Measurements from ENCODE around the gene GUCY2F. TPM values are rescaled to one million over a fixed set of nuclear protein-coding genes. Genes with fewer than 3 reads are reported as not detected.

The GUCY2F gene
- total RNA-seq, 1 donor from 2014 or later: not detected

GRCh38 chrX:109350551-109350950, 131.3 kb downstream of the GUCY2F start:
- peaks cover 2% of the 10 kb centered on the region for H3K27me3 Mint-ChIP-seq (ENCODE audit: unreplicated experiment)
- TF ChIP-seq CTCF (IDR thresholded peaks at IDR 0.05; ENCODE audit: partially characterized antibody, unreplicated experiment): no peak
- H3K4me3 Mint-ChIP-seq (ENCODE audit: unreplicated experiment): no peak overlapping the region
- no peak overlapping the region for H3K27ac Mint-ChIP-seq (ENCODE audit: unreplicated experiment)
- peaks cover 1% of the 10 kb centered on the region for H3K9me3 Mint-ChIP-seq (ENCODE audit: unreplicated experiment)
- no peak for DNase-seq
- H3K4me1 Mint-ChIP-seq (ENCODE audit: low read depth, unreplicated experiment): no peaks in the 10 kb centered on the region
- no peaks in the 10 kb centered on the region for H3K36me3 Mint-ChIP-seq (ENCODE audit: unreplicated experiment)

GRCh38 chrX:109350051-109350450, 131.8 kb downstream of the GUCY2F start:
- no peak for TF ChIP-seq CTCF (IDR thresholded peaks at IDR 0.05; ENCODE audit: partially characterized antibody, unreplicated experiment)
- Mint-ChIP-seq H3K27me3 (ENCODE audit: unreplicated experiment) (peaks cover 2% of the 10 kb centered on the region), H3K36me3 (ENCODE audit: unreplicated experiment) (no peaks in the 10 kb centered on the region), H3K27ac (ENCODE audit: unreplicated experiment) (no peak overlapping the region), H3K4me3 (ENCODE audit: unreplicated experiment) (no peak overlapping the region), H3K9me3 (ENCODE audit: unreplicated experiment) (peaks cover 1% of the 10 kb centered on the region), H3K4me1 (ENCODE audit: low read depth, unreplicated experiment) (no peaks in the 10 kb centered on the region)
- DNase-seq: no peak

GRCh38 chrX:109347632-109348031, 134.3 kb downstream of the GUCY2F start:
- H3K4me1 Mint-ChIP-seq (ENCODE audit: low read depth, unreplicated experiment): no peaks in the 10 kb centered on the region
- no peak for TF ChIP-seq CTCF (IDR thresholded peaks at IDR 0.05; ENCODE audit: partially characterized antibody, unreplicated experiment)
- peaks cover 2% of the 10 kb centered on the region for H3K27me3 Mint-ChIP-seq (ENCODE audit: unreplicated experiment)
- H3K36me3 Mint-ChIP-seq (ENCODE audit: unreplicated experiment): no peaks in the 10 kb centered on the region
- H3K9me3 Mint-ChIP-seq (ENCODE audit: unreplicated experiment): no peaks in the 10 kb centered on the region
- no peak for DNase-seq
- no peak overlapping the region for H3K4me3 Mint-ChIP-seq (ENCODE audit: unreplicated experiment)
- no peak overlapping the region for H3K27ac Mint-ChIP-seq (ENCODE audit: unreplicated experiment)

- no peaks in the 10 kb centered on the region for H3K9me3 Mint-ChIP-seq (ENCODE audit: unreplicated experiment)
- H3K36me3 Mint-ChIP-seq (ENCODE audit: unreplicated experiment): no peaks in the 10 kb centered on the region
- DNase-seq: no peak
- H3K4me1 Mint-ChIP-seq (ENCODE audit: low read depth, unreplicated experiment): no peaks in the 10 kb centered on the region
- H3K27ac Mint-ChIP-seq (ENCODE audit: unreplicated experiment): no peak overlapping the region
- peaks cover 2% of the 10 kb centered on the region for H3K27me3 Mint-ChIP-seq (ENCODE audit: unreplicated experiment)
- no peak for TF ChIP-seq CTCF (IDR thresholded peaks at IDR 0.05; ENCODE audit: partially characterized antibody, unreplicated experiment)
- H3K4me3 Mint-ChIP-seq (ENCODE audit: unreplicated experiment): no peak overlapping the region
Measured at GRCh38 chrX:109346491-109346890, 135.4 kb downstream of the GUCY2F start.

- no peak for TF ChIP-seq CTCF (IDR thresholded peaks at IDR 0.05; ENCODE audit: partially characterized antibody, unreplicated experiment)
- no peaks in the 10 kb centered on the region for H3K4me1 Mint-ChIP-seq (ENCODE audit: low read depth, unreplicated experiment)
- no peak for DNase-seq
- H3K27ac Mint-ChIP-seq (ENCODE audit: unreplicated experiment): no peak overlapping the region
- no peaks in the 10 kb centered on the region for H3K9me3 Mint-ChIP-seq (ENCODE audit: unreplicated experiment)
- H3K36me3 Mint-ChIP-seq (ENCODE audit: unreplicated experiment): no peaks in the 10 kb centered on the region
- H3K4me3 Mint-ChIP-seq (ENCODE audit: unreplicated experiment): no peak overlapping the region
- no peaks in the 10 kb centered on the region for H3K27me3 Mint-ChIP-seq (ENCODE audit: unreplicated experiment)
Measured at GRCh38 chrX:109345856-109346255, 136.0 kb downstream of the GUCY2F start.
